ENCODE results near the gene CALML5. TPM values are rescaled to one million over a fixed set of nuclear protein-coding genes. Genes with fewer than 3 reads are reported as not detected.

Gene CALML5
- total and polyA plus RNA-seq, 4 donors = not detected

DNA sequence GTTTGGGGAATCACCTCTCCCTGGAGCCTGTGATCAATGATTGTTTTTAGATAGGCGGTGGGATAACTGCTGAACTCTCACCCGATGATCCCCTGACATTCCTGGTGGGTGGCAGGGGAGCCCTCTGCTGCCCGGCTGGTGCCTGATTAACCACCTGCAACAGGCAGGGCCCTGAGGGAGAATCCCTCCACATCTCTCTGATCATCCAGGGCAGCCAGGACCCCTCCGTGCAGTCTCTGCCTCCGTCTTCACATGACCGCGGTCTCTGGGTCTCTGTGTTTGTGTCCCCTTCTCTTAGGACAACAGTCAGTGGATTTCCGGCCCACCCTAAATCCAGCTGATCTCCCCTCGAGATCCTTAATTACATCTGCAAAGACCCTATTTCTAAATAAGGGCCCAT lies 17.4 kb downstream of the CALML5 start:
- H3K27me3 ChIP-seq (ENCODE audit: control insufficient read depth in 3 of 3, insufficient read depth in 3 of 3, low read length in 2 of 3) = no peaks in the 10 kb centered on the region
- no peaks in the 10 kb centered on the region for H3K36me3 ChIP-seq (ENCODE audit: control insufficient read depth in 4 of 4, insufficient read depth in 4 of 4, low read length in 4 of 4)
- no peak overlapping the region for H3K27ac ChIP-seq (ENCODE audit: low read depth in 1 of 2, low read length in 1 of 2)
- TF ChIP-seq CTCF (IDR thresholded peaks at IDR 0.05; ENCODE audit: control extremely low read depth, extremely low read depth) = no peak
- no peak for ATAC-seq (ENCODE audit: insufficient read depth, low FRiP score)
- peaks cover 0 to 5% (median 0%) of the 10 kb centered on the region in 5 donors for H3K4me1 ChIP-seq (ENCODE audit: control insufficient read depth in 5 of 5, insufficient read depth in 5 of 5, low read length in 5 of 5)
- DNase-seq = no peak
- H3K9ac ChIP-seq (ENCODE audit: insufficient read depth in 1 of 2, low read length in 2 of 2) = no peak overlapping the region
- H3K4me3 ChIP-seq = no peak overlapping the region
- H3K9me3 ChIP-seq (ENCODE audit: control insufficient read depth in 4 of 4, insufficient read depth in 3 of 4, low read length in 3 of 4) = no peaks in the 10 kb centered on the region
- WGBS, 2 donors = 97 to 99% methylated on average over 9 of the region's 9 CpGs

DNA sequence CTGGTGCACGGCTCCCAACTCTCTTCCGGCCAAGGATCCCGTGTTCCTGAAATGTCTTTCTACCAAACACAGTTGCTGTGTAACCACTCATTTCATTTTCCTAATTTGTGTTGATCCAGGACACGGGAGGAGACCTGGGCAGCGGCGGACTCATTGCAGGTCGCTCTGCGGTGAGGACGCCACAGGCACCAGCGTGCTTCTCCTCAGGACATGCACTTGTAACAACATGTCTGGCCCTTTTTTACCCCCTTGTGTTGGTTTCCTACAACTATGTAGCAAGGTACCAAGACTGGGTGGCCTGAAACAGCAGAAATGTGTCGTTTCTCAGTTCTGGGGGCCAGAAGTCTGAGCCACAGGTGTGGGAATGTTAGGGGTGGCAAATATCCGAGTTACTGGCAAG lies 18.2 kb downstream of the CALML5 start:
- H3K9me3 ChIP-seq (ENCODE audit: control insufficient read depth in 4 of 4, insufficient read depth in 3 of 4, low read length in 3 of 4) = no peaks in the 10 kb centered on the region
- no peaks in the 10 kb centered on the region for H3K36me3 ChIP-seq (ENCODE audit: control insufficient read depth in 4 of 4, insufficient read depth in 4 of 4, low read length in 4 of 4)
- no peaks in the 10 kb centered on the region for H3K4me1 ChIP-seq (ENCODE audit: control insufficient read depth in 5 of 5, insufficient read depth in 5 of 5, low read length in 5 of 5)
- ATAC-seq (ENCODE audit: insufficient read depth, low FRiP score) (no peak), DNase-seq (no peak)
- no peak overlapping the region for H3K9ac ChIP-seq (ENCODE audit: insufficient read depth in 1 of 2, low read length in 2 of 2)
- 85 to 94% methylated on average over 12 of the region's 12 CpGs for WGBS, 2 donors
- H3K27me3 ChIP-seq (ENCODE audit: control insufficient read depth in 3 of 3, insufficient read depth in 3 of 3, low read length in 2 of 3) = no peaks in the 10 kb centered on the region
- no peak overlapping the region for H3K27ac ChIP-seq (ENCODE audit: low read depth in 1 of 2, low read length in 1 of 2)
- no peak overlapping the region for H3K4me3 ChIP-seq
- TF ChIP-seq CTCF (IDR thresholded peaks at IDR 0.05; ENCODE audit: control extremely low read depth, extremely low read depth) = no peak

GRCh38 chr10:5480162-5480941 lies 19.0 kb downstream of the CALML5 start:
- DNase-seq (no peak), ATAC-seq (ENCODE audit: insufficient read depth, low FRiP score) (no peak)
- Histone ChIP-seq H3K27me3 (ENCODE audit: control insufficient read depth in 3 of 3, insufficient read depth in 3 of 3, low read length in 2 of 3) (no peaks in the 10 kb centered on the region), H3K4me3 (no peak overlapping the region), H3K27ac (ENCODE audit: low read depth in 1 of 2, low read length in 1 of 2) (no peak overlapping the region), H3K4me1 (ENCODE audit: control insufficient read depth in 5 of 5, insufficient read depth in 5 of 5, low read length in 5 of 5) (no peaks in the 10 kb centered on the region), H3K9ac (ENCODE audit: insufficient read depth in 1 of 2, low read length in 2 of 2) (no peak overlapping the region), H3K9me3 (ENCODE audit: control insufficient read depth in 4 of 4, insufficient read depth in 3 of 4, low read length in 3 of 4) (no peaks in the 10 kb centered on the region), H3K36me3 (ENCODE audit: control insufficient read depth in 4 of 4, insufficient read depth in 4 of 4, low read length in 4 of 4) (no peaks in the 10 kb centered on the region)
- 91 to 94% methylated on average over 21 of the region's 21 CpGs for WGBS, 2 donors
- TF ChIP-seq CTCF (IDR thresholded peaks at IDR 0.05; ENCODE audit: control extremely low read depth, extremely low read depth) = no peak
